GM10266 (cell line): ENCODE data around the gene SRGAP3.

Experiments used
- DNase-seq: peaks from one replicate; pipeline ENCODE4 v3.0.0; 2012; ENCODE audit errors: extremely low spot score
- TF ChIP-seq, protein P1 (sequence below): IDR thresholded peaks from 2 replicates; pipeline ENCODE4 v1.5.1; 2012; ENCODE audit warnings: mild to moderate bottlenecking, low read depth; ENCODE audit not compliant: control insufficient read depth, insufficient read depth; ENCODE audit errors: missing control alignments

The SRGAP3 gene

DNA sequence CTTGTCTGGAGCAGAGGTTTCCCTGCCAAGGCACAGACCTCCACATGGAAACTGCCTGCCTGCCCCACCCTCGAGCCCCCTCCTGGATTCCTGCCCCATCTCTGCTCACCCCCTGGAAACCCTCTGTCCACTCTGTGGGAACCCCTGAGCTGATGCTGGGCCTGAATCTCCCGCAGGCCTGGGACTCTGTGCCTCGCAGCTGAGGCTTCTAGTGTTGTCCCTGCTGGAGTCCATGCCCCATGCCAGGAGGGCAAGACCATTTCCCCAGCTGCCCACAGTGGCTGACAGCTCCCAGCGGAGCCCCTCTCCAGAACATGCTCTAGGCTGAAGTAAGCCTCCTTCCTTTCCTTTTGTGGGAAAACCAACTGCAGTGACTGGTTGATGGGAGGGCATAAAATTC, 46.9 kb downstream of the SRGAP3 start:
- DNase-seq: no peak
- TF ChIP-seq, protein P1, sequence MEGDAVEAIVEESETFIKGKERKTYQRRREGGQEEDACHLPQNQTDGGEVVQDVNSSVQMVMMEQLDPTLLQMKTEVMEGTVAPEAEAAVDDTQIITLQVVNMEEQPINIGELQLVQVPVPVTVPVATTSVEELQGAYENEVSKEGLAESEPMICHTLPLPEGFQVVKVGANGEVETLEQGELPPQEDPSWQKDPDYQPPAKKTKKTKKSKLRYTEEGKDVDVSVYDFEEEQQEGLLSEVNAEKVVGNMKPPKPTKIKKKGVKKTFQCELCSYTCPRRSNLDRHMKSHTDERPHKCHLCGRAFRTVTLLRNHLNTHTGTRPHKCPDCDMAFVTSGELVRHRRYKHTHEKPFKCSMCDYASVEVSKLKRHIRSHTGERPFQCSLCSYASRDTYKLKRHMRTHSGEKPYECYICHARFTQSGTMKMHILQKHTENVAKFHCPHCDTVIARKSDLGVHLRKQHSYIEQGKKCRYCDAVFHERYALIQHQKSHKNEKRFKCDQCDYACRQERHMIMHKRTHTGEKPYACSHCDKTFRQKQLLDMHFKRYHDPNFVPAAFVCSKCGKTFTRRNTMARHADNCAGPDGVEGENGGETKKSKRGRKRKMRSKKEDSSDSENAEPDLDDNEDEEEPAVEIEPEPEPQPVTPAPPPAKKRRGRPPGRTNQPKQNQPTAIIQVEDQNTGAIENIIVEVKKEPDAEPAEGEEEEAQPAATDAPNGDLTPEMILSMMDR: no peak

DNA sequence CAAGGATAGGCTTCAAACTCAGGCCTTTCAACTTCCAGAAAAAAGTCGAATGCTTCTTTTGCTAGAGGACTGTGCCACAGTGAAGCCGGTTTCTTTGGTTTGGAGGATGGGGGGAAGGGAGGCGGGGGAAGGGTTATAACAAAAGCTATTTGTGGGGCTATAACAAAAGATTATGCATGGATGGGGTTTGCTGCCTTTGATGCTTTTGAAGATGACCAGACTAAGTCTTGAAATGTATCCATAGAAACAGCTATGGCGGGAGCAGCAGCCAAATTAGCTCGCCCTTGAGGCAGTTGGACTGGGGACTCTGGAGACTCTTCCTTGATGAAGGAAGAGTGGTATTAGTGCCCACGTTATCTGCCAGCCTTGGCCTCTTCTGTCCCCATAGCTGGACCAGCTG, 47.5 kb downstream of the SRGAP3 start:
- TF ChIP-seq, protein P1: no peak

DNA sequence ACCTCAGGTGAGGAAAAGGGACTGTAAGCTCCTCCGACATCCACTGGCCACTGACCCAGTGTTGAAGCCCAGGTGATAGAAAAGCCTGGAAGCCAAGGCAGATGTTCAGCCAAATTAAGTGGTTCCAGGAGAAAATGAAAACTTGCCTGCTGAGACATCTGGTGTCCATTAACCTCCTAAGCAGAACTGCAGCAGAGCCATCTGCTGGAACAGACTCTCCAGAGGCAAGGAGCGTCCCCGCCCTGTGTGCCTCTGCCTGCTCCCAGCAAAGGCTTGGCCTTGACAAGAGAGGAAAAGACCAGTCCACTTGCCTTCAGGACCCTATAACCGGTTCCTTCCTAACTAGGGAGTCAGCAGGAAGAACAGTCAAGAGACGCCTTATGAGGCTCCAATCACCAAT, 48.2 kb downstream of the SRGAP3 start:
- TF ChIP-seq, protein P1: no peak
- DNase-seq: no peak

More for the DNA sequence above, 47.5 kb downstream of the SRGAP3 start:
- no peak for DNase-seq

DNA sequence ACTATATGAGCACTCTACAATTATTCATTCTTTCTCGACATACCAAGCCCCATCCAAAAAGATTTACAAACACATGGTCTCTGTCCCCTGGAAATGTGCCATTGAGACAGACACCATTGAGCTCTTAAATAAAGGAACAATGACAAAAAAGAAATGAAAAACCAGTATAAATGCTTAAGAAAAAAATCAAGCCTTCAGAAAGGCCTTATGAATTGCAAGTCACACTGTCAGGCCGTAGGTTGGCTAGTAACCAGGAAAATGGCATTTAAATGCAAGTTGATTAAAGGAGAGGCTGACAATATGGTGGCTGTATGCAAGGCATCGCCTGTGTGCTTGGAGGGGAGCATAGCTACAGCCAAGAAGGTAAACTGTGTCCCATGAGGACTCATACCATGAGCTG, 49.7 kb downstream of the SRGAP3 start:
- TF ChIP-seq, protein P1: no peak
- no peak for DNase-seq

DNA sequence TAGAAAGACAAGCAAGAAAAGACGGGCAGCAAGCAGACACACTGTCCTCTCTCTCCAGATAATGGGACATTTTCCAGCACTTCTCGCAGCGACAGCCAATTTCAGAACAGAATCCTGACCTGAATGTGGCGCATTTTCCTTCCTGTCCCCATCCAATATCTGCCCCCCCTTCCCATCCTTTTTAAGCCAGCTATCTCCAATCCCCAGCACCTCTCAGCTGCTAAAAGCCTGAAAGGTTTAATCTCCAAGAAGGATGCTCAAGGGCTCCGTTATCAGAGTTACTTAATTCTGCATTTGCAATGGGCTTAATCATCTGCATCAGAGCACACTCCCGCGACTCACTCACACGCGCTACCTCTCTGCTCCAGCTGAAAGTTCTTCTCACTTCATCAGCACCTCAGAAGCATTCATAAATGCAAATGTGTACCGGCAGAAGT, 50.5 kb downstream of the SRGAP3 start:
- DNase-seq: no peak
- TF ChIP-seq, protein P1: no peak

DNA sequence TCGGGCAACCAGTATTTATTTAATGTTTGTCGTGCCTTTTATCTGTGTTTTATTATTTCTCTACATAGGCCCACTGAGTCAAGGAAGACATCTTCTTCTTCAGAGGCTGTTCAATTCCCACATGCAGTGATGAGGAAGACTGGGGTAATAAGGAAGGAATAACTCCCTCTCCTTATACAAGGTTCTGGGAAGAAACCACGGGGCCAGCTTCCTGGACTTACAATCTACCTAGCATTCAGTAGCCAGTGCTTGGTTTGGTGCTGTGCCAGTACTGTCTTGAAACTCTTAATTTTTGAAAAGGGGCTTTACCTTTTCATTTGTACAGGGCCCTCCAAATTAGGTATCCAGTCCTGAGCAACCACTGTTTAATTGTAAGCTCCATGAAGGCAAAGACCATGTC, 51.2 kb downstream of the SRGAP3 start:
- TF ChIP-seq, protein P1: no peak
- DNase-seq: no peak

DNA sequence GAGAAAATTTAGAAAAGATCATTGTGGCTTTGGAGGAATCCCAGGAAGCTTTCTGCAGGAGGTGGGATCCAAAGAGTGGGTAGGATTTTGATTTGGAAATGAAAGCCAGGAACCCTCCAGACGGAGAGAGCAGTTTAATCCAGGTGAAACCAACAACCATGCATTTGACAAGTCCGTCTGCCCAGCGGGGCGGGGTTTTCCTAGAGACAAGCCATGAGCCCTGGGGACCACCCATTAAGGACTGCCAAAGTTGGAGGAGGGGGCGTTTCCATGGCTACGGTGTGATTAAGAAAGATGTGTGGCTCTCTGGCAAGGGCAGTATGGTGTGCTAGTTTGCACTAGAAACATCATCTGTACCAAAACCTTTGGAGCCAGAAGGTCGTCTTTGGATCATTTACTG, 53.4 kb downstream of the SRGAP3 start:
- no peak for DNase-seq
- TF ChIP-seq, protein P1: no peak
